Measurements from ENCODE around the gene INSC. TPM values are rescaled to one million over a fixed set of nuclear protein-coding genes. Genes with fewer than 3 reads are reported as not detected.

Gene INSC
- total and polyA plus RNA-seq, 9 of the 15 experiments (the other 6 are each of a cell fraction or from before 2014, with no cell fraction given), result not detected

- FAIRE-seq, result no peak
- in situ Hi-C loops (cut with MboI) (no loop called here), intact Hi-C loops (cut with micrococcal nuclease) (no loop called here)
Observed at GRCh38 chr11:15099267-15099666, 15.5 kb upstream of the INSC start.

More at GRCh38 chr11:15099267-15099666, 15.5 kb upstream of the INSC start:
- no peaks in the 10 kb centered on the region for H3K27me3 ChIP-seq (ENCODE audit: control insufficient read depth in 2 of 2, insufficient read depth in 2 of 2, low read length in 2 of 2)
- no peak overlapping the region for H3K9ac ChIP-seq (ENCODE audit: insufficient read depth in 1 of 2, low read depth in 2 of 2, low read length in 2 of 2)
- H3K9me1 ChIP-seq (ENCODE audit: control insufficient read depth, insufficient read depth, low read length), result no peaks in the 10 kb centered on the region
- TF ChIP-seq ZBTB7A (IDR thresholded peaks at IDR 0.05; ENCODE audit: borderline replicate concordance, control insufficient read depth, low read depth, low read length) (no peak), ZNF347 (CRISPR knock-in tag; IDR thresholded peaks at IDR 0.05; ENCODE audit: low read depth) (no peak), ZC3H4 (CRISPR knock-in tag; IDR thresholded peaks at IDR 0.05; ENCODE audit: borderline replicate concordance) (no peak), AFF1 (IDR thresholded peaks at IDR 0.05; ENCODE audit: low read depth in 1 of 2, partially characterized antibody in 2 of 2) (no peak), SAFB (IDR thresholded peaks at IDR 0.05; ENCODE audit: borderline replicate concordance, low read depth, low read length) (no peak), GTF3C2 (IDR thresholded peaks at IDR 0.05; ENCODE audit: borderline replicate concordance, extremely low read depth, insufficient read length) (no peak), TOE1 (IDR thresholded peaks at IDR 0.05; ENCODE audit: borderline replicate concordance) (no peak), TOE1 (CRISPR knock-in tag; IDR thresholded peaks at IDR 0.05; ENCODE audit: borderline replicate concordance, low read depth) (no peak), CCAR2 (IDR thresholded peaks at IDR 0.05; ENCODE audit: low read depth, low read length) (no peak), NCOR1 (IDR thresholded peaks at IDR 0.05) (no peak), BRF2 (IDR thresholded peaks at IDR 0.05; ENCODE audit: borderline replicate concordance, insufficient read depth, insufficient read length) (no peak), SNRNP70 (optimal IDR thresholded peaks at IDR 0.05; ENCODE audit: low read depth, low read length) (no peak), CREB3L1 (IDR thresholded peaks at IDR 0.05; ENCODE audit: borderline replicate concordance, low read depth) (no peak)
- ChIA-PET CTCF (ENCODE audit: low intra/inter-chr PET ratio) (no interaction called here), POLR2A (no interaction called here)
- ATAC-seq (no peak), DNase-seq (ENCODE audit: extremely low read depth in 1 of 4, low spot score in 3 of 4) (no peak)
- no peaks in the 10 kb centered on the region for H4K20me1 ChIP-seq (replicated peaks; ENCODE audit: control insufficient read depth, insufficient read depth, low read length)
- H3K4me3 ChIP-seq, result no peak overlapping the region
- no TSS peak for BruUV-seq (replicated peaks)
- no peaks in the 10 kb centered on the region for H3K79me2 ChIP-seq (ENCODE audit: control insufficient read depth, insufficient read depth, low read length)
- no peaks in the 10 kb centered on the region for H3K9me3 ChIP-seq (replicated peaks; ENCODE audit: control insufficient read depth, insufficient read depth, low read depth, low read length)
- no peaks in the 10 kb centered on the region for H3K4me1 ChIP-seq (replicated peaks in 1 of 2; ENCODE audit: control insufficient read depth in 2 of 2, insufficient read depth in 2 of 2, low read length in 2 of 2)
- no peak overlapping the region for H3K27ac ChIP-seq (ENCODE audit: extremely low read depth, low read depth, low read length)
- no peak overlapping the region for H3K4me2 ChIP-seq (ENCODE audit: insufficient read depth, low read length)
- H2AFZ ChIP-seq (ENCODE audit: low read depth, low read length), result no peak overlapping the region
- no peaks in the 10 kb centered on the region for H3K36me3 ChIP-seq (ENCODE audit: control insufficient read depth, insufficient read depth, low read length)
